Measurements from ENCODE around the gene PDXP. TPM values are rescaled to one million over a fixed set of nuclear protein-coding genes. Genes with fewer than 3 reads are reported as not detected.

PDXP gene
- total RNA-seq, 1 experiment from 2014 or later, result 10.9 TPM

GRCh38 chr22:37711490-37711889, 53.0 kb downstream of the PDXP start:
- Histone ChIP-seq H2AFZ (no peak overlapping the region), H3K79me2 (ENCODE audit: low read depth) (no peaks in the 10 kb centered on the region), H4K20me1 (ENCODE audit: insufficient read depth) (no peaks in the 10 kb centered on the region), H3F3A (ENCODE audit: insufficient read depth, low read depth) (peaks cover 18% of the 10 kb centered on the region), H3K36me3 (ENCODE audit: low read depth) (no peaks in the 10 kb centered on the region), H3K27ac (no peak overlapping the region), H3K9me3 (ENCODE audit: insufficient read depth, low read depth) (no peaks in the 10 kb centered on the region), H3K9me2 (ENCODE audit: insufficient read depth) (no peaks in the 10 kb centered on the region), H3K27me3 (ENCODE audit: insufficient read depth, low read depth) (no peaks in the 10 kb centered on the region), H3K4me1 (replicated peaks; ENCODE audit: insufficient read depth) (peaks cover 25% of the 10 kb centered on the region), H3K4me3 (no peak overlapping the region), H3K4me2 (peak overlapping the region; percentile 71)
- intact Hi-C loops (cut with micrococcal nuclease; ENCODE audit: unreplicated experiment), result no loop called here
- no TSS peak for BruUV-seq (replicated peaks)
- ChIA-PET CTCF (interaction anchor here (0.6 kb wide), 1 partner anchor 60 kb away, joined by 7 read pairs; no protein-coding TSS in a partner anchor), POLR2A (ENCODE audit: unreplicated experiment) (interaction anchor here (0.7 kb wide), 1 partner anchor 10 kb away, joined by 4 read pairs; no protein-coding TSS in a partner anchor)
- DNase-seq, result no peak
- no peak for TF ChIP-seq EZH2 (IDR thresholded peaks at IDR 0.05; ENCODE audit: low read depth)
- no peak for TF ChIP-seq CTCF (conservative IDR thresholded peaks at IDR 0.05)

- no peak for TF ChIP-seq EZH2 (IDR thresholded peaks at IDR 0.05; ENCODE audit: low read depth)
- peaks cover 32% of the 10 kb centered on the region for H3K4me1 ChIP-seq (replicated peaks; ENCODE audit: insufficient read depth)
- no peak overlapping the region for H3K4me2 ChIP-seq
- H3K9me2 ChIP-seq (ENCODE audit: insufficient read depth), result no peaks in the 10 kb centered on the region
- intact Hi-C loops (cut with micrococcal nuclease; ENCODE audit: unreplicated experiment), result no loop called here
- no peaks in the 10 kb centered on the region for H3K79me2 ChIP-seq (ENCODE audit: low read depth)
- H3K27me3 ChIP-seq (ENCODE audit: insufficient read depth, low read depth), result no peaks in the 10 kb centered on the region
- H3F3A ChIP-seq (ENCODE audit: insufficient read depth, low read depth), result peaks cover 20% of the 10 kb centered on the region
- no TSS peak for BruUV-seq (replicated peaks)
- H4K20me1 ChIP-seq (ENCODE audit: insufficient read depth), result no peaks in the 10 kb centered on the region
- no peak overlapping the region for H2AFZ ChIP-seq
- no peaks in the 10 kb centered on the region for H3K9me3 ChIP-seq (ENCODE audit: insufficient read depth, low read depth)
- no peak for DNase-seq
- no peaks in the 10 kb centered on the region for H3K36me3 ChIP-seq (ENCODE audit: low read depth)
- no peak overlapping the region for H3K4me3 ChIP-seq
- ChIA-PET POLR2A (ENCODE audit: unreplicated experiment) (no interaction called here), CTCF (no interaction called here)
- H3K27ac ChIP-seq, result no peak overlapping the region
Measured at GRCh38 chr22:37713761-37714160, 55.2 kb downstream of the PDXP start.

- H3K4me3 ChIP-seq, result no peak overlapping the region
- DNase-seq, result no peak
- no peaks in the 10 kb centered on the region for H3K36me3 ChIP-seq (ENCODE audit: low read depth)
- no peak for TF ChIP-seq EZH2 (IDR thresholded peaks at IDR 0.05; ENCODE audit: low read depth)
- TF ChIP-seq CTCF (conservative IDR thresholded peaks at IDR 0.05), result no peak
- H3K27ac ChIP-seq, result no peak overlapping the region
- ChIA-PET POLR2A (ENCODE audit: unreplicated experiment) (no interaction called here), CTCF (no interaction called here)
- no peaks in the 10 kb centered on the region for H3K9me3 ChIP-seq (ENCODE audit: insufficient read depth, low read depth)
- H4K20me1 ChIP-seq (ENCODE audit: insufficient read depth), result no peaks in the 10 kb centered on the region
- H3K9me2 ChIP-seq (ENCODE audit: insufficient read depth), result no peaks in the 10 kb centered on the region
- peaks cover 24% of the 10 kb centered on the region for H3F3A ChIP-seq (ENCODE audit: insufficient read depth, low read depth)
- intact Hi-C loops (cut with micrococcal nuclease; ENCODE audit: unreplicated experiment), result no loop called here
- peaks cover 32% of the 10 kb centered on the region for H3K4me1 ChIP-seq (replicated peaks; ENCODE audit: insufficient read depth)
- H3K79me2 ChIP-seq (ENCODE audit: low read depth), result no peaks in the 10 kb centered on the region
- no peaks in the 10 kb centered on the region for H3K27me3 ChIP-seq (ENCODE audit: insufficient read depth, low read depth)
- no TSS peak for BruUV-seq (replicated peaks)
- H2AFZ ChIP-seq, result no peak overlapping the region
- no peak overlapping the region for H3K4me2 ChIP-seq
Measured at GRCh38 chr22:37714634-37715033, 56.1 kb downstream of the PDXP start.

GRCh38 chr22:37715760-37716159, 57.2 kb downstream of the PDXP start:
- TF ChIP-seq EZH2 (IDR thresholded peaks at IDR 0.05; ENCODE audit: low read depth) (no peak), CTCF (conservative IDR thresholded peaks at IDR 0.05) (no peak)
- no peak overlapping the region for H2AFZ ChIP-seq
- H3K4me1 ChIP-seq (replicated peaks; ENCODE audit: insufficient read depth), result peaks cover 22% of the 10 kb centered on the region
- ChIA-PET CTCF (no interaction called here), POLR2A (ENCODE audit: unreplicated experiment) (interaction anchor here (0.7 kb wide), 2 partner anchors 12 to 94 kb away, joined by 3 to 4 read pairs; no protein-coding TSS in a partner anchor)
- no peak for DNase-seq
- H3K9me2 ChIP-seq (ENCODE audit: insufficient read depth), result no peaks in the 10 kb centered on the region
- H4K20me1 ChIP-seq (ENCODE audit: insufficient read depth), result no peaks in the 10 kb centered on the region
- H3K4me2 ChIP-seq, result no peak overlapping the region
- H3F3A ChIP-seq (ENCODE audit: insufficient read depth, low read depth), result peaks cover 24% of the 10 kb centered on the region
- no peaks in the 10 kb centered on the region for H3K27me3 ChIP-seq (ENCODE audit: insufficient read depth, low read depth)
- H3K36me3 ChIP-seq (ENCODE audit: low read depth), result no peaks in the 10 kb centered on the region
- no peaks in the 10 kb centered on the region for H3K79me2 ChIP-seq (ENCODE audit: low read depth)
- intact Hi-C loops (cut with micrococcal nuclease; ENCODE audit: unreplicated experiment), result no loop called here
- H3K9me3 ChIP-seq (ENCODE audit: insufficient read depth, low read depth), result no peaks in the 10 kb centered on the region
- no TSS peak for BruUV-seq (replicated peaks)
- H3K27ac ChIP-seq, result no peak overlapping the region
- H3K4me3 ChIP-seq, result no peak overlapping the region

Data from PC-9 (cell line).